CD4-positive, alpha-beta T cell treated with Interferon alpha-2 for 1 hour (primary cell): Measurements from ENCODE around the gene TXNRD3.
"Not testable (repeated sequence)": the region's sequence is repeated elsewhere in the genome, so short reads cannot be mapped to it uniquely, and the experiment has no call there.

ENCODE experiments used
- DNase-seq, 2 donors: peaks; one replicate each; pipeline ENCODE4 v3.0.0-alpha.2; 2020 to 2022

TXNRD3 gene

DNA sequence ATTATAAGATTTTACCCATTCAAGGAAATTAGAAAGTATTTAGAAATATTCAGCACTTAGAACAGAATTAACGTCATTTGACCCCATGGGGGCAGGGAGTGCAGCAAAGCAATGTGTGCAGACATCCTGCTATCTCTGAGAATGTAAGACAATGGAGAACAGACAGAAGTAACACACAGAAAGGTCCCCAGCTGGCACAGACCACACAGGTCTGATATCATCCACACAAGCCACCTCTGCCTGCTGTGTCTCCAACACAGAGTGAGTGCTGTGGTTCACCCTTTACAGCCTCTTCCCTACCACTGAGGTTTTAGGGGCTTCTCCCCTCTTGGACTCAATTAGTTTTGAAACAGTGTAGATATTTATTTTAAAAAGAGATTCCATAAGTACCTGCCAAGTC is 16.1 kb downstream of the TXNRD3 start:
- no peak for DNase-seq

DNA sequence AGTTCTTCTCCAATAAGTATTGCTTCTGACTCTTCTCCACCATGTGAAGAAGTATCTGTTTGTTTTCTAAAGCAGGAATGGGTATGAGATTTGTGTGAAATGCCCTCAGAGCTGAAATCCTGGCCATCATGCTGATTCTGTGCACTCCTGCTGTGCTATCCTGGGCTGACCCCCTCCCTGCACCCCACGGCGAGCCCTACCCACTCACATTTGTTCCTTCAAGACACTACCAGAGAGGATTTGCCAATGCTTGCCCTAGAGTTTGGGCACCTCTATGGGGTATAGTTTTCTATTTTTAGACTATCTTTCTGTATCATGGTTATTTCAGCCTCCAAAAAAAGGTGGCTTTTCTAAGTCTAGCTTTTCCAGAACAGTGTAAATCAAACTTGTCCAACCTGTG is 18.5 kb downstream of the TXNRD3 start:
- no peak for DNase-seq

DNA sequence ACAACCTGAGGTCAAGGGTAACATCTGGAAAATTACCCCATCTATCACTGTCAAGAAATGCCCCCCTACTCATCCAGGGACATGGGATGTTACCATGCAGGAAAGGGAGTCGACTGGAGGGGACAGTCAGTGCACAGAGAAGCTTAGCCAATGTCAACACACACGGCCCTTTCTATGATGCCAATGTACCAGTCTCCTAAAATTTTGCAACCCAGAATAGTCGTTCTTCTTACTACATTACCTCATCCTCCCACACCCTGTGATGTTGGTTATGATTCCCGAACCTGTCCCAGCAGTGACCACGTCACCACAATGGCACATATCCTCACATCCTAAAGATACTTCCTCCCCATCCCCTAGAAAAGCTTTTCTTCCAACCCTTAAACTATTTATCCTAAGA is 20.1 kb downstream of the TXNRD3 start:
- no peak for DNase-seq

DNA sequence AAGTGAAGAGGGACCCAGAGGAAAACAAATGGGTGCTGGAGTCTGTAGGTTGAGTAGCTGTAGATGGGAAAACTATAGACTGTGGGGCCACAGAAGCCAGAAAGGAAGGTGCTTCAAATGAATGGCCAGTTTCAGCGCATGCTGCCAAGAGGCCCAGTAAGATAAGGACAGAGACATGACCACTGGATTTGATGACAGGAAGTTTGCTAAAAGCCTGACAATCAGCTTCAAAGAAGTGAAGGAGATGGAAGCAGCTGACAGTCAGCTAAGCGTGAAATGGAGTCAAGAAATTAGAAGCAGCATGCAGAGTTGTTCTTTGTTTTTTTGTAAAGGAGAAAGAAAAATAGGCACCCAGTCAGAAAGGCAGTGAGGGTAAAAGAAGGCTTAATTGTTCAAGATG is 24.9 kb downstream of the TXNRD3 start:
- DNase-seq, result no peak

DNA sequence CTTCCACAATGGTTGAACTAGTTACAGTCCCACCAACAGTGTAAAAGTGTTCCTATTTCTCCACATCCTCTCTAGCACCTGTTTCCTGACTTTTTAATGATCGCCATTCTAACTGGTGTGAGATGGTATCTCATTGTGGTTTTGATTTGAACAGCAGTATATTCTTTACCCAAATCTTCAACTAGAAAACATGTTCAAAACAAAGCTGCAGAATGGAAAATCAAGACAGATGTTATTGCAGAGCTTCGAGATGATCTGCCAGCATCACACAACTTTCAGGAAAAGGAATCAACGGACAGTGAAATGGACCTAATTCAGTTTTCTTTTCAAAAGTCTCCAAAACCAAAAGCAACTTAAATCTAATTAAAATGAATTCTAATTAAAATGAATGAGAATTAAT is 29.2 kb downstream of the TXNRD3 start:
- DNase-seq, result not testable (repeated sequence)

DNA sequence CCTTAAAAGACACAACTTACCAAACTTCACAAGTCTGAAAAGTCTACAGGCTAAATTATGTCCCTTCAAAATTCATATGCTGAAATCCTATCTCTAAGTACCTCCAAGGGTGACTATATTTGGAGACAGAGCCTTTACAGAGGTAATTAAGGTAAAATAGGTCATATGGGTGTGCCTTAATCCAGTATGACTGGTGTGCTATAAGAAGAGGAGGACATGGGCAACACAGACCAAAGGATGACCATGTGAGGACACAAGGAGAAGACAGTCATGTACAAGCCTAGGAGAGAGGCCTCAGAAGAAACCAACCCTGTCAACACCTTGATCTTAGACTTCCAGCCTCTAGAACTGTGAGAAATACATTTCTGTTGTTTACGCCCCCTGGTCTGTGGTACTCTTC is 32.2 kb downstream of the TXNRD3 start:
- DNase-seq, result no peak

DNA sequence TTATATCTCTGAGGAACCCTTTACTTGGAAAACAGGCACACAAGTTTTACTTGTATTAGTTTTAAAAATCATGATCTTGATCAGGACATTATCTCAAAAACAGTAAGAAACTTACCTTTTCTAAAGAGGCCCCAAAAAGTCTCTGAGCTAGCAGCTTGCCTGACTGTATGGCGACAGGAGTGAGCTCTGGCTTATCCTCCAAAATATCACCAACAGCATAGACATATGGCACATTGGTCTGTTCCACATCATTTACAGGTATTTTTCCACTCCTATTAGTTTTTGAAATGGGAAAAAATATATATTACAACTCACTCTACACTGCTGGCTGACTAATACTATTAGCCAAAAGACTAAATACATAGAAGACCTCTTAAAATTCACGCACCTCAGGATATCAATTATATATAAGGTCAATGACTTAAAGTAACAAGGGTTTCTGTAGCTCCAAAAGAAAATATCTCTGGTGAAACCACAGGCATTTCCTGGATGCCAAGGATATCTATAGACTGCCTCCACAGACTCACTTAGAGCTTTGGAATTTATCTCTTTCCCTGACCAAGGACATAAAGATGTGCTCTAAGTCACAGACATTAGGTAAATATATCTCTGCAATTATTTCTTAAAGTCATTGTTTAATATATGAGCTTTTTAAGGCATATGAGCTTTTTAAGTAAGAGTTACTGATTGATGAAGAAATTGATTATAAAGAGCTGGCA is 33.1 kb downstream of the TXNRD3 start:
- no peak for DNase-seq

DNA sequence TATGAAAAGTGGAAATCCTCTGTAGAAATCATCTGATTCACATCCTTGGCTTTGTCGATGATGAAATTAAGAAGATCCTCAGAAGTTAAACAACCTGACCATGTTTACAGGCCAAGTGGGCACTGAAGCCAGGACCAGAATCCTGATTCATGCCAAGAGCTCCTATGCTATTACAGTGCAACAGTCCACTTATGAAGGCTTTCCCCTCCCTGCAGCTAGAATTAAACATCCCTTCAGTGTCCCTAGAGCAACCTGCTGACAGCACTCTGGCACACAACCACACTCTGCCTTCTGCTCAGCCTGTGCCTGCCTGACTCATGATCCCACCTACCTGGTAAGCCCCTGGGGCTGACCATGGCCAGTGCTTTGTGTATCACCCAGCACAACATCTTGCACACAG is 33.8 kb downstream of the TXNRD3 start:
- no peak for DNase-seq

DNA sequence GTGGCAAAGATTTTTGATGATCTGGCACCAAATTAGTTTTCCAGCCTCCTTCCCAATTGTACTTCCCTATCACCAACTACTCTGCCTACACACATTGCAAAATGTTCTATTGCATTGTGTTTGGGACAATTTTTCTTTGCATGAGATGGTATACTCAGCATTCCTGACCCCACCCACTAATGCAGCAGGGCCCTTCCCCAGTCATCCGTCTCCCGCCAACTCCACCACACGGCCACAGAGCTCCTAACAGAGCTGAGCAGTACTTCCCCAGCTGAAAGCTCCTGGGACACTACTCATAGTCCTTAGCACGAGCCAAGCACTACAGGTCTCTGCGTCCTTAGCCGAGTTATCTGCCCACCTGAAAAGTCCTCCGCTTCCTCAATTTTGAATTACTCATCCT is 34.2 kb downstream of the TXNRD3 start:
- DNase-seq, result no peak

DNA sequence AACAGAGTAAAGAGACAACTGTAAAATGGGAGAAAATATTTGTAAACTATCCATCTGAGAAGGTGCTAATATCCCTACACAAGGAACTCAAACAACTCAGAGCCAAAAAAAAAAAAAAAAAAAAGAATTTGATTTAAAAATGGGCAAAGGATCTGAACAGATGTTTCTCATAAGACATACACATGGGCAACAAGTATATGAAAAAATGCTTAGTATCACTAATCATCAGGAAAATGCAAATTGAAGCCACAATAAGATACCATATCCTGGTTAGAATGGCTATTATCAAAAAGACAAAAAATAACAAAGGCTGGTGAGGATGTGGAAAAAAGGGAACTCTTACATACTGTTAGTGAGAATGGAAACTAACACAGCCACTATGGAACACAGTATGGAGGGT is 36.2 kb downstream of the TXNRD3 start:
- DNase-seq, result no peak

DNA sequence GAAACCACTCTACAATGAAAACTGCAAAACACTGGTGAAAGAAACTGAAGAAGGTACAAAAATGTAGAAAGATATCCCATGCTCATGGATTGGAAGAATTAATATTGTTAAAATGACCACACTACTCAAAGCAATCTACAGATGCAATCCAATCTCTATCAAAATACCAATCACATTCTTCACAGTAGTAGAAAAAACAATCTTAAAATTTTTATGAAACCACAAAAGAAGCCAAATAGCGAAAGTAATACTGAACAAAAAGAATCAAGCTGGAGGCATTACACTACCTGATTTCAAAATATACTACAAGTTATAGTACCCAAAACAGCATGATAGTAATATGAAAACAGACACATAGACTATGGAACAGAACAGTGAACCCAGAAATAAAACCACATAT is 36.9 kb downstream of the TXNRD3 start:
- DNase-seq, result no peak

DNA sequence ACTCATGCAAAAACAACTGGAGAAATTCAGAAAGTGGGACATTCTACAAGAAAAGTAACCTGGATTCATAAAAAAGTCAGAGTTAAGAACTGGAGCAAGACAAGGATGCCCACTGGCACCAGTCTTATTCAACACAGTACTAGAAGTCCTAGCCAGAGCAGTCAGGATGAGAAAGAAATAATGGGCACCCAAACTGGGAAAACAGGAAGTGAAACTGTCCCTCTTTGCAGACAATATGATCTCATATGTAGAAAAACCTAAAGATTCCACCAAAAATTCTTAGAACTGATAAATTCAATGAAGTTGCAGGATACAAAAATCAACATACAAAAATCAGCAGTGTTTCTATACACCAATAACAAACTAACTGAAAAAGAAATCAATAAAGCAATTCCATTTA is 37.4 kb downstream of the TXNRD3 start:
- DNase-seq, result no peak

DNA sequence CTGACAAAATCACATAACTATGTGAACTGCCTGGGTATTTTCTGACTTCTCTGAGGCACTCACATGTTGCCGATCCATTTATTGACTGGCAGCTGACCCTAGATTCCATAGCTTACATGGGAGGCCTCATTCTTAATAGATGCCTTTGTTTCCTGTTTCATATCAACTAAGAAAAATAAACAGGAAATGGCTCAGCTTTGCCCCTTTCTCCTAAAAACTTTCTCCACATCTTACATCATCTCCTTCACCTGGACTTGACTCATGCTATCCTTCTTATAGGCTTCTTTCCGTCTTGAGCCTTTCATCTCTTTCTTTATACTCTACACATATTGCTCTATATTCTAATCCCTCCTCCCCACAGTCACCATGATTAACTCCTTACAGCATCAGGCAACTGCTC is 38.0 kb downstream of the TXNRD3 start:
- DNase-seq, result no peak

DNA sequence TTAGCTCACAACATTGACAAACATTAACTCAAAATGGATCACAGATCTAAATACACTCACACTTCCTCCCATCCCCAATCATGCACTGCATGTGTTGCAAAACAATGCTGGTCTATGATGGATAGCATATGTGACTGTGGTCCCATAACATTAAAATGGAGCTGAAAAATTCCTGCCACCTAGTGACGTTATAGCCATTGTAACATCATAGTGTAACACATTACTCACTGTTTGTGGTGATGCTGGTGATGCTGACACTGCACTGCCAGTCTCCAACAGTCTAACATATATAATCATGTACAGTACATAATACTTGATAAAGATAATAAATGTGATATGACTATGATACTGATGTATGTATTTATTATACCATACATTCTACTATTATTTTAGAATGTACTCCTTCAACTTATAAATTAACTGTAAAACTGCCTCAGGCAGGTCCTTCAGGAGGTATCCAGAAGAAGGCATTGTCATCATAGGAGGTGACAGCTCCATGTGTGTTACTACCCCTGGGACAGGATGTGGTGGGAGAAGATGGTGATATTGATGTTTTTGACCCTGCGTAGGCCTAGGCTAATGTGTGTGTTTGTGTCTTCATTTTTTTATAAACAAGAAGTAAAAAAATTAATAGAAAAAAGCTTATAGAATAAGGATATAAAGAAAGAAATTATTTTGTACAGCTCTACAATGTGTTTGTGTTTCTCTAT is 41.3 kb downstream of the TXNRD3 start:
- DNase-seq, result peak in 1 of 2 donors; percentile 5

DNA sequence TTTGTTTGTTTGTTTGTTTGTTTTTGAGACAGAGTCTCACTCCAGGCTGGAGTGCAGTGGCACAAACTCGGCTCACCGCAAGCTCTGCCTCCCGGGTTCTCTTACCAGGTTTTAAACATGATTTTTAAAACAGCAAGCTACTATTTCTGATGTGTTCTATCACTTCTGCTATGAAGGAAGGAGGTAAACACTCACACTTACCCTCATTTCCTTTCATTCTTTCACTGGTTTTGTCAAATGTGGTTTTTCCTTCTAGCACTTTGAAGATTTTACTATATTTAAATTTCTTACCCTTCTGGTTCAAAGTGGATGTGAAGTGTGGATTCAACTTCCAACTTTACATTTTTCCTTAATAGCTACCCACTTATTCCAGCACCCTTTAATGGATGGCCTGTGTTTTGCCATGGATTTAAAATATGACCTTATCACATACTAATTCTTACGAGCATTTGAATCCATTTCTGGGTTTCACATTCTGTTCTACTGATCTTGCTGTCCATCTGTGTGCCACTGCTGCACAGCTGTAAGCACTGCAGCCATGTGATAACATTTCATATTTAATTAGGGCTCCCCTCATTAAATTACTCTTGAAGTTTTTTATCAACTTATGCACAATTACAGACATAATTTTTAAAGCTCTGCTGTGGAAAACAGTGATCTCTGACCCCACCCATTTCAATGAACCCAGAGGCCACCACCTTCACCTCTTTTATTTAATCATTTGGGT is 42.3 kb downstream of the TXNRD3 start:
- no peak for DNase-seq

DNA sequence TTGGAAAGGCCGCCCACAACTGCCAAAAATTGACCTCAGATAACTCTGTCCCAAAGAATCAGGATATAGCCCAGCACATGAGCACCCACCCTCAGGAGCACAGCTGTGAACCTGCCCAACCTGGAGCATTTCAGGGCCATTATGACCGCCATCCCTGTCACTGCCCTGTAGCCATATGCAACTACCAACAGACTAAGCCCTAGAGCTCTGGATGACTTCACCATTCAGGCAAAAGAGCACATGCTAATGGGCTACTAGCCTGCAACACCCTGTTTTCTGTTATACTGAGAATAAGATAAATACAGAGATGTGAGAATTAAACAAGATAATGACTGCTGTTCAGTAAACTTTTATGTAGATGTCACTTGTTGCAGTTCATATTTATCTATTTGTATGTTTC is 45.0 kb downstream of the TXNRD3 start:
- no peak for DNase-seq

DNA sequence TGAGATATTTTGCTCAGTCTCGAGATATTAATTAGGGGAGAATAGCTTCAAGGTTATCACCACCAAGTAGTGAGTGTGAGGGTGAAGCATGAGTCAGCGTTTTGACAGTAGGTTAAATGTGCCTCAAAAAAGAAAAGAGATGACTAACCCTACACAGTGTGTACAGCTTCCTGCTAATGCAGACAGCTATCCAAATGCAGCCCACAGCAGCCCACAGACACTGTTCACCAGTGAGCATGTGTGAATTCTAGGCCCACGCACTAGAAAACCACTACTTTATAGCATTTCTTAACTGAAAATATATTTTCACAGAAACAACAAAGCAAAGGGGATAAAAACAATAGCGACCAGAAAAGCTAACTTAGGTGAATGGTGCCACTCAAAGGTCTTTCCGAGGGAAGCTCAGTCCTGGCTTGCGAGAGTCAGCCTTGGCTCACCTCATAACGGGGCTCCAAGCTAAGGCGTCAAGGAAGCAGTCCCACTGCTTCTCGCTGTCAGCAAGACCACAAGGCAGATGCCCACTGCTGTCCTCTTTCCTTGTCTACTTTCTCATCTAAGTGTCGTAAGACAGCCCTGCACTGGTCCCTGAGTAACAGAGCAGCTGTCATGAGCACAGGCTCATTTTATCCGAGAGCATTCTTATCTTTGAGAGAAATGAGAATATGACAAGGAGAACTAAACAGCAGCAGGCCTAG is 47.6 kb downstream of the TXNRD3 start:
- peak in 1 of 2 donors; percentile 31 for DNase-seq

DNA sequence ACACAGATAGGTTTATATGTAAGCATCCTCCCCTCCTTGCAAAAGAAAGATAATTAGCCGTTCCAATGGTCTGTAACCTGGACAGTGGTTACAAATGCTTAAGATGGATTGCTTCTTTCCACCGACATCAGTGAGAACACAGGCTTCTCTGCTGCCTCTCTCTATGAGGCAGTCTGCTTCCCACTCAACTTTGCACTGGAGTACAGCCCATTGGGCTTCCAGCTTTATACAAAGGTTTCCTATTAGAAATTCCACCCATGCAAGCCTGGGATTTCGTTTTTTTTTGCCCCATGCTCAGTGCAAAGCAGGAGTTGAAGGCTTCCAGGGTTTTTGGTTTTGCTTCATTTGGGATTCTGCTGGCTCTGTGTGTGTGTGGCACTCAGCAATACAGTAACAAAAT is 48.9 kb downstream of the TXNRD3 start:
- no peak for DNase-seq

DNA sequence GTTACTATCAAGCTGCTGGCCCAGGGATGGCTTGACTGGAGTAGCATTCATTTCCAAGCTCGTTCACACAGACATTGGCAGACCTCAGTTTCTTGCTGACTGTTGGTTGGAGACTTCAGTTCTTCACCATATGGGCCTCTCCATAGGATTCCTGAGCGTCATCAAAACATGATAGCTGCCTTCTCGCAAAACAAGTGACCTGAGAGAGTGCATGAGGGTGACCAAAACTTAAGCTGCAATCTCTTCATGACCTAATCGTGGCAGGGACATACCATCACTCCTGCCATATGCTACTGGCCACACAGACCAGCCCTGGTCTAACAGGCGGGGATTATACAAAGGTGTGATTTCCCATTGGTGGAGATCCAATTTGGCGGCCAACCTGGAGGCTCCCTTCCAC is 50.2 kb downstream of the TXNRD3 start:
- DNase-seq, result no peak

DNA sequence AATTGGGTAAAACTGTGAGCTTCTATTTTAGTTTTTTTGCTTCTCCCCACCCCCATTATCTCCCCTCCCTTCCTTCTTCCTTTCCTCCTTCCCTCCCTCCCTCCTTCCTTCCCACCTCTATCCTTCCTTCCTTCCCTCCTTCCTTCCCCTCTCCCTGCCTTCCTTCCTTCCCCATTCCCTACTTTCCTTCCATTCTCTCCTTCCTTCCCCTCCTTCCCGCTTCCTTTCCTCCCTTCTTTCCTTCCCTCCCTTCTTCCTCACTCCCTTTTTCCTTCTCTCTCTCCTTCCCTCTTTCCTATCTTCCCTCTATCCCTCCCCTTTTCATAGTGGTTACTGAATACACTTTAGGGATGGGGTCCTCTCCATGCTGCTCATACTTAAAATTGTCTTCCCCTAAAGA is 55.8 kb downstream of the TXNRD3 start:
- no peak for DNase-seq

DNA sequence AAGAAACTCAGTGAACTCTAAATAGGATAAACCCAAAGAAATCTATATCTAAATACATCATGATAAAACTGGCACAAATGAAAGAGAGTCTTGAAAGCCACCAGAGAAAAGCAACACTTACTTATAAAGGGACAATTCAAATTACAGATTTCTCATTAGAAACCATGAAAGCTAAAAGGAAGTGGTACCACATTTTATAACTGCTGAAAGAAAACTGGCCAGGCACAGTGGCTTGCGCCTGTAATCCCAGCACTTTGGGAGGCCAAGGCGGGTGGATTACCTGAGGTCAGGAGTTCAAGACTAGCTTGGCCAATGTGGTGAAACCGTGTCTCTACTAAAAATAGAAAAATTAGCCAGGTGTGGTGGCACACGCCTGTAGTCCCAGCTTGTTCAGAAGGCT is 59.4 kb downstream of the TXNRD3 start:
- not testable (repeated sequence) for DNase-seq

DNA sequence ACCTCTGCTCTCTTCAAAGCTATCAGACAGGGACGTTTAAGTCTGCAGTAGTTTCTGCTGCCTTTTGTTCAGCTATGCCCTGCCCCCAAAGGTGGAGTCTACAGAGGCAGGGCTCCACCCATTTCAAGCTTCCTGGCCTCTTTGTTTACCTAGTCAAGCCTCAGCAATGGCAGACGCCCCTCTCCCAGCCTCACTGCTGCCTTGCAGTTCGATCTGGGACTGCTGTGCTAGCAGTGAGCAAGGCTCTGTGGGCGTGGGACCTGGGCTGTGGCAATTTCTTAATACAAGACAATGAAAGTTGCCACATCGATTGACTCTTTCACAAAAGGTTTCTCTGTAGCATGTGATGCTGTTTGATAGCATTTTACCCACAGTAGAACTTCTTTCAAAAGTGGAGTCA is 63.4 kb downstream of the TXNRD3 start:
- not testable (repeated sequence) for DNase-seq

DNA sequence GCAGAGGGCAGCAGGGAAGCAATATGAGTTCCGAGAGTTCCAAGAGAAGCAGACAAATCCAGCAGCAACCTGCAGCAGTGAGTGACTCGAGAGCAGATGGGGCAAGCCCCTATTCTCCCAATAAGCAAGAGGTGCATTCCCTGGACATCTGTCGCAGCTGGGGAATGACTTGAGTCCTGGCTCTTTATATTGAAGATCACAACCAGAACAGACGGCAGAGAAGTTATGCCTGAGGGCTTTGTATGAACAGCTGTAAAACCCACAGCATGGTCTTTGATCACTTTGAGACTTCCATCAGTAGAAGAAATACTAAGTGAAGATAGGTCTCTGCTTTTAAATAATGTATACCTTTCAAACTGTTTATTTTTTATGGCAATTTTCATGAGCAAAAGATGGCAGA is 72.6 kb downstream of the TXNRD3 start:
- DNase-seq, result no peak

DNA sequence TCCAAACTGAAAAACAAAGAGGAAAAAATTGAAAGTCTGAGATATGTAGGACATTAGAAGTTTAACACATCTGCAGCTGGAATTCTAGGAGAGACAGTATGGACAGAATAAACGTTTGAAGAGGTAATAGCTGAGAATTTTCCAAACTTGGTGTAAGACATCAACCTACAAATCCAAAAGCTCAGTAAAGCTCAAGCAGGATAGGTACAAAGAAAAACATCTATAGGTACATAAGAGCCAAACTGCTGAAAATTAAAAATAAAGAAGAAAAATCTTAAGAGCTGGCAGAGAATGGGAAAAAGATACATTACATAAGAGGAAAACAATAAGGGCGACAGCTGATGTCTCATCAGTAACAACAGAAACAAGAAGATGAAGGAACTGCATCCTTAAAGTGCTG is 73.4 kb downstream of the TXNRD3 start:
- DNase-seq, result no peak
